Loucy (cell line): ENCODE measurements around the gene SEZ6.

Experiments used
- EZH2phosphoT487 ChIP-seq: fragments of 200-600 bp; IDR thresholded peaks from 2 replicates; pipeline ENCODE4 v1.6.1; 2018; ENCODE audit warnings: antibody characterized with exemption, mild to moderate bottlenecking, moderate library complexity, borderline replicate concordance
- TF ChIP-seq, protein P1 (sequence below): fragments of 200-600 bp; sonication (generic); conservative IDR thresholded peaks from 2 replicates; pipeline ENCODE4 v1.5.1; 2014; ENCODE audit warnings: mild to moderate bottlenecking, antibody characterized with exemption, low read length

DNA sequence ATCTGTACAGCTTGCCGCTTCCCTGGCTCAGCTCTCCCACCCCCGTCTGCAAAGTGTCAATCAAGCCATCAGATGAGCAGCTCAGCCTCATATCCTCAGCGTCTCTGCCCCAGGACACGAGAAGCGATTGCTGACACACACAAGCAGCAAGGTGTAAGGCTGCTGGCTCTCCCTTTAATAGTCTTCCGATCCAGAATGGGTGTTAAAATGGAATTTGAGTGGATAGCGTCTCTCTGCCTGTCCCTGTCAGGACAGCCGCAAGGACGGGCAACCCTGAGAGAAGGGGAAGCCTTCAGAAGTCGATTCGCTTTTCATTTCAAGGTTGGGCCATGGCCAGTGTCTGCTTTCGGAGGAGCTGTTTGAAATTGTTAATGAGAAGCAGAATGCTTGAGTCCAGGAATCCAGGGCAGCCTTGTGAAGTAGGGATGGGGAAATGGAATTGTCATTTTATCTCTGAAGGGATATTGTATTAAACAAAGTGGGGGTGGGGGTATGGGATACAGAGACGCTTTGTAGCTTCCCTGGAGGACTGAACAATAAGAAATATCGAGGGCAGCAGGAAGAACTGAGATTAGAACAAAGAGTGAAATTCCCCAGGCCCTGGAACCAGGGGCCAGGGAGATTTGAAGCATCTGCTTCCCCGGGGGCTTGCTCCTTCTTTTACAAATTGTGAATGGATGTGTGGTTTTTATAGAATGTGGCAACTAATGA lies 32.4 kb upstream of the SEZ6 start:
- TF ChIP-seq, protein P1, sequence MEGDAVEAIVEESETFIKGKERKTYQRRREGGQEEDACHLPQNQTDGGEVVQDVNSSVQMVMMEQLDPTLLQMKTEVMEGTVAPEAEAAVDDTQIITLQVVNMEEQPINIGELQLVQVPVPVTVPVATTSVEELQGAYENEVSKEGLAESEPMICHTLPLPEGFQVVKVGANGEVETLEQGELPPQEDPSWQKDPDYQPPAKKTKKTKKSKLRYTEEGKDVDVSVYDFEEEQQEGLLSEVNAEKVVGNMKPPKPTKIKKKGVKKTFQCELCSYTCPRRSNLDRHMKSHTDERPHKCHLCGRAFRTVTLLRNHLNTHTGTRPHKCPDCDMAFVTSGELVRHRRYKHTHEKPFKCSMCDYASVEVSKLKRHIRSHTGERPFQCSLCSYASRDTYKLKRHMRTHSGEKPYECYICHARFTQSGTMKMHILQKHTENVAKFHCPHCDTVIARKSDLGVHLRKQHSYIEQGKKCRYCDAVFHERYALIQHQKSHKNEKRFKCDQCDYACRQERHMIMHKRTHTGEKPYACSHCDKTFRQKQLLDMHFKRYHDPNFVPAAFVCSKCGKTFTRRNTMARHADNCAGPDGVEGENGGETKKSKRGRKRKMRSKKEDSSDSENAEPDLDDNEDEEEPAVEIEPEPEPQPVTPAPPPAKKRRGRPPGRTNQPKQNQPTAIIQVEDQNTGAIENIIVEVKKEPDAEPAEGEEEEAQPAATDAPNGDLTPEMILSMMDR, result no peak
- TF ChIP-seq EZH2phosphoT487, result no peak
